CD4-positive, alpha-beta T cell treated with Interleukin-17A for 1 hour (primary cell): Measurements from ENCODE around the gene TTC12.

Source experiments
- DNase-seq: peaks from one replicate; pipeline ENCODE4 v3.0.0-alpha.2; 2020

TTC12 gene, protein sequence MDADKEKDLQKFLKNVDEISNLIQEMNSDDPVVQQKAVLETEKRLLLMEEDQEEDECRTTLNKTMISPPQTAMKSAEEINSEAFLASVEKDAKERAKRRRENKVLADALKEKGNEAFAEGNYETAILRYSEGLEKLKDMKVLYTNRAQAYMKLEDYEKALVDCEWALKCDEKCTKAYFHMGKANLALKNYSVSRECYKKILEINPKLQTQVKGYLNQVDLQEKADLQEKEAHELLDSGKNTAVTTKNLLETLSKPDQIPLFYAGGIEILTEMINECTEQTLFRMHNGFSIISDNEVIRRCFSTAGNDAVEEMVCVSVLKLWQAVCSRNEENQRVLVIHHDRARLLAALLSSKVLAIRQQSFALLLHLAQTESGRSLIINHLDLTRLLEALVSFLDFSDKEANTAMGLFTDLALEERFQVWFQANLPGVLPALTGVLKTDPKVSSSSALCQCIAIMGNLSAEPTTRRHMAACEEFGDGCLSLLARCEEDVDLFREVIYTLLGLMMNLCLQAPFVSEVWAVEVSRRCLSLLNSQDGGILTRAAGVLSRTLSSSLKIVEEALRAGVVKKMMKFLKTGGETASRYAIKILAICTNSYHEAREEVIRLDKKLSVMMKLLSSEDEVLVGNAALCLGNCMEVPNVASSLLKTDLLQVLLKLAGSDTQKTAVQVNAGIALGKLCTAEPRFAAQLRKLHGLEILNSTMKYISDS

DNA sequence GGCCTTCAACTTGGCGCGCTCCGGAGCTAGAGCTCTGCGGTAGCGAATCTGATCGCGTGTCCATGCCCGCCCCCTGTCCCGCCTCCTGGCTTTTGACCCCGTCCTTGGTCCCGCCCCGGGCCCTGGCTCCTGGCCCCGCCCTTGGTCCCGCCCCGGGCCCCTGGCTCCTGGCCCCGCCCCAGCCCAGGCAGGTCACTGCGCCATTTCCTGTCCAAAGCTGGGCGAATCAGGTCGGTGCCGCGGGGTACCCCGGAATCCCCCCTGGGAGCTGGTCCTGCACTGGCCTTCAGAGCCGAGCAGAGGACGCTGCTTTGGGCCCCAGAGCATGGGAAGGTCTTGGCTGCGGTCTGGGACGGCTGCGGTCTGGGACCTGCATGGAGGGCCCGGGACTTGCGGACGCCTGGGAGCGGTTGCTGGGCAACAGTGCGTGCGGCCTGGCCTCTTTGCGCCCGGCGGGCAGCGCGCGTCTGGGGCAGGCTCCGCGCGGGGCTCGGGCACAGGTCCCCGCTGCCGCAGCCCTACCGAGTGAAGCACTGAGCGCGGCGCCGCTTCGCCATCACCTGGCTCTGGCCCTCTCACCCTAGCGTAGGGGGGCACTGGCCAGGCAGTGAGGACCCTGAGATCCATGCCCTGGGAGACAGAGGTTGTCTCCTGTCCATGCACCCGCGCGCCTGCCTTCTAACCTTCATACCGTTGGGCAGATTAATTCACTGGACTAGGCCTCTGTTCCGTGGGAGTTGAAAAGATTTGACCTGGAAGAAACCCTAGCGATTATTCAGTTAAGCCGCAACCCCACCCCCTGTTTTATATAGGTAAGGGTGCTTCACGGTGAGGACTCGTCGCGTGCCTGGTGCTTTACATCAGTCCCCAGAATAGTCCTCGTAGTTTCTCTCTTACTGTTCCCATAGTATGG, at the start of gene TTC12:
TTC12 (plus strand) TSS at position 195 of the 913 bp plus-strand sequence. CDS start 1,675 bp downstream, outside the sequence.
- DNase-seq = peak; percentile 94

DNA sequence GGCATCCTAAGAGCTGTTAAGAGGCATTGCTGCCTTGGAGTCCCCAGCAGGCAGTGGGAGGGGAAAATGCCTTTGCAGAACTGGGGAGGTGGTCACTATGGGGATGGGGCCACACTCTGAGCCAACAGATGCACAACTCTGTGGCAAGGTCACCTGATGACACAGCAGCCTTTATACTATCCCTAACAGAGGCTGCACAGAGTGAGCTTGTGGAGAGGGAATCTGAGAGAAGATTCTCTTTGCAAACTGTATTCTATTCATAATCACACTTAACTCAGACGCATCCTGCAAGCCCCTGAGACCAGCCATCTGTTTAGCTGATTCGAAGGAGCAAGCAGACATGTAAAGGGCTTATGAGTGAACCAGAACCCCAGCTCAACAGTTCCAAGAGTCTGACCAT, 49.0 kb upstream of the TTC12 start:
- no peak for DNase-seq

DNA sequence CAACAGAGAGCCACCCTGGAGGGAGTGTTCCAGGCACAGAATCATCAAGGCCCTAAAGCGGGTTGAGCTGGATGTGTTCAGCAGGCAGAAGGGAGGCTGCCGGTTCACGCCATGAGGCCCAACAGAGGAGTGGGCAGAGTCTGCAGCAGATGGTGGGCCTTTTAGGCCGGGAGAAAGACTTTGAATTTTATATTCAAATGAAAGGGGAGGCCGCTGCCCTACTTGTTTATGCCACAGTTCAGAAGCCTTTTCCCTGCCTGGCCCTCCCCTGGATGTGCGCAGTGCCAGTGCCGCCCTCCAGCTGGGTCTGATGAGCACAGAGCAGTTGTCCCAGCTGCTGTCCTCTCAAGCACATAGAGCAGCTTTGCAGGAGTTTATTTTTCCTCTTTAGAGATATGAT, 46.9 kb upstream of the TTC12 start:
- no peak for DNase-seq

DNA sequence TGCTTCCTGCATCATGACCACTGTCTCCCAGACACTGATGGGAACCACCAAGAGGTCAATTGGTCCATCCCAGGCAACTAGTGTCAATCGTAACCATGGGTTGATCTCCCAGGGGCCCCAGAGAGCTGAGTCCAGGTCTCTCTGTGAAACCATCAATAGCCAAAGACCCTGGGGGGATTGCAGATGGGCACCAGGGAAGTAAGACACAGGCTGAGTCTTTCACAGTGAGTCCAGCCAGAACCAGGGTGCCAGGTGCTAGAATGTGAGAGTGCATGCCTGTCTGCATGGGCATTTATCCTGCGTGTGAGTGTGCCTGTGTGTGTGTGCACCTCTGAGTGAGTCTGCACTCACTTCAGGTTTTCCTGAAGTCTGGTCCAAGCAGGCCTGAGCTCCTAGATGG, 45.3 kb upstream of the TTC12 start:
- DNase-seq = no peak

DNA sequence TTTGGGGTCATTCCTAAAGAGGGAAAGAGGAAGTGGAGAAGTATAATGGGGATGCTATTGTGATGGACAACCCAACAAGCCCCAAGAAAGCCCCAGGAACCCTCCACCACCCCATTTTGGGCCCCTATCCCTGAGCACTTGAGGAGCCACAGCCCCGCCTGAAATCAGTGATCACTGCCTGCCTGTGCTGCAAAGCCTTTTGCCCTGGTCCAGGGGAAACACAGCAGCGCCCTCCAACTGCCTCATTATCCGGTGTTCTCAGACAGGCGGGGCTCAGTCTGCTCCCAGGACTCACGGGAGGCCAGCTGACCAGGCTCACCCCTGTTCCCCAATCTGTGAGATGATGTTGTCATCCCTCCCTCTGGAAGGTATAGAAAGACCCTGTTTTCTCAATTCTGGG, 44.7 kb upstream of the TTC12 start:
- DNase-seq = no peak

DNA sequence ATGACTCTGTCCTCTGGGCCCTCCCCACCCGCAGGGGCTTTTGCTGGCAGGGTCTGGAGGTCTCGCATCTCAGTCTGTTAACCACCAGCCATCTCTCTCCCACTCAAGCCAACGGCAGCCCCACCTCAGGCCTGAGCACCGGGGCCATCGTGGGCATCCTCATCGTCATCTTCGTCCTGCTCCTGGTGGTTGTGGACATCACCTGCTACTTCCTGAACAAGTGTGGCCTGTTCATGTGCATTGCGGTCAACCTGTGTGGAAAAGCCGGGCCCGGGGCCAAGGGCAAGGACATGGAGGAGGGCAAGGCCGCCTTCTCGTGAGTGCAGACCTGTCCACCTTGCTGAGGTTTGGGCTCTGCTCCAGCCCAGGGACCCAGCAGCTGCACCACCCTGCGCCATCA, 44.3 kb upstream of the TTC12 start:
- DNase-seq = no peak

DNA sequence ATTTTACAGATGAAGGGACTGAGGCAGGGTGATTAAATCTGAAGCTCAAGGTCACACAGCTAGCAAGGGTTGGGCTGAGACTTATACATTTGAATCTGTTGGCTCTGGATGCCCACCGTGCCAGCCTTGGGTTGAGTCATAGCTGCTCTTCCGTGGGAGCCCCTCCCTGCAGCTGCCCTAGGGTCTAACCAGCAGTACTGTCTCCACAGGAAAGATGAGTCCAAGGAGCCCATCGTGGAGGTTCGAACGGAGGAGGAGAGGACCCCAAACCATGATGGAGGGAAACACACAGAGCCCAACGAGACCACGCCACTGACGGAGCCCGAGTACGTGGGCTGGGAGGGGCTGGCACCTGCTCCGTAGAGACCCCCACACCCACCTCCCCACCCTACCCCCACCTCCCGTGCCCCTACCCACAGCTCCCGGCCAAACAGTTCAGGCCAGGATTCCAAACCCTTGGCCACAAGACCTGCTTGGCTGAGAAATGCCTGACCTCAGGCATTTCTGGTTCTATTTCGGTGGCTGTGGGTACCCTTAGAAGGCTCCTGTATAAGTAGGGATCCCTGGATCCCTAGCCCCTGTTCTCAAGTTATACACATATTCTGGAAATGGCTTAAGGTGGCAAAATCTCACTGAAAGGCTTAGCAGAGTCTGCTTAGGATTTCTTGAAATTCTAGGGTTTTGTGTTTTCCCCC, 42.7 kb upstream of the TTC12 start:
- no peak for DNase-seq

DNA sequence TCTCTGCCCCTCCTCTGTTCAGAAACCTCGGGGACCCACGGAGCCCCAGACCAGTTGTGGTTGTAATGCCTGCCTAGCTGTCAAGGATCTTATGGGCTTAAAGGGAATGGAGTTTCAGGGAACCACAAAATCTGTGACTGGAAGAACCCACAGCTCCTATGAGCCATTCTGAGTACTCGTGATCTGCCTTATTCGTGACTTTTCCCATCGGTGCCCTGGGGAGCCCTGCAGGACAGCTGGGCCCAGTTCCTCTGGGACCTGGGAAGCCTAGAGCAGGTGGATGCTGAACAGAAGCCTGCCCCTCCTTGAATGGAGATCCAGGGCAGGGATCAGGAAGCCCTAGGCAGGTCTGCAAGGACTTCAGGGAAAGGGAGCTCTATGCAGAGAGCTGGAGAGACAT, 42.1 kb upstream of the TTC12 start:
- DNase-seq = no peak

DNA sequence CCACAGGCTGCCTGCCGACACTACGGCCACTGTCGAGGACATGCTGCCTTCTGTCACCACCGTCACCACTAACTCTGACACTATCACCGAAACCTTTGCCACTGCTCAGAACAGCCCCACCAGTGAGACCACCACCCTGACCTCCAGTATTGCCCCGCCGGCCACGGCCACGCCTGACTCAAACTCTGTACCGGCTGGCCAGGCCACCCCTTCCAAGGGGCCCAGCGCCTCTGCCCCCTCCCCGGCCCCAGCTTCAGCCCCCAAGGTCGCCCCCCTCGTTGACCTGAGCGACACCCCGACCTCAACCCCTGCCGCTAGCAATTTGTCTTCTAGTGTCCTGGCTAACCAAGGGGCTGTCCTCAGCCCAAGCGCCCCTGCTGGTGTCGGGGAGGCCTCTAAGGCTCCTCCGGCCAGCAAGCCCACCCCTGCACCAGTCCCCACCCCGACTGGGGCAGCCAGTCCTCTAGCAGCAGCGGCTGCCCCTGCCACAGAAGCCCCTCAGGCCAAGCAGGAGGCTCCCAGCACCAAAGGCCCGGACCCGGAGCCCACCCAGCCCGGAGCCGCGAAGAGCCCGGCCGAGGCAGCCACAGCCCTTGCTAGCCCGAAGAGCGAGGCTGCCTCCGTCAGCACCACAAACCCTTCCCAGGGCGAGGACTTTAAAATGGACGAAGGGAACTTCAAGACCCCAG, 41.3 kb upstream of the TTC12 start:
- DNase-seq = no peak

DNA sequence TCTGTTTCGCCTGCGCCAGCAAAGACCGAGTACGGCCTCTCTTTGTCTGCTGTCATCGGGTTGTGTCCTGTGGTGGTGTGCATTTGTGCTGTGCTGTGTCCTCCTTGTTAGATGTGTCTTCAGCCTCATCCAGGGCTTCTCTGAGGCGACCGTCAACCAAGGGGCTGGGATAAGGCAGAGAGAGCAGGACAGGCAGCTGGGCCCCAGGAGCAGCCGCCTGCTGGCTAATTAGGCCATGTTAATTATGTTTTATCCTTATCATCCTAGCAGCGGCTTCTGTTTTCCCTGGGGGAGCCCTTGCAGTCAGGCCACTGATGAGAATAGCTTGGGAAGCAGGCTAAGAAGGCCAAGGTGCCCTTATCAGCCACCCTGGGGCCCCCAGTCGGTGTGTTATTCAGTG, 40.7 kb upstream of the TTC12 start:
- DNase-seq = no peak

DNA sequence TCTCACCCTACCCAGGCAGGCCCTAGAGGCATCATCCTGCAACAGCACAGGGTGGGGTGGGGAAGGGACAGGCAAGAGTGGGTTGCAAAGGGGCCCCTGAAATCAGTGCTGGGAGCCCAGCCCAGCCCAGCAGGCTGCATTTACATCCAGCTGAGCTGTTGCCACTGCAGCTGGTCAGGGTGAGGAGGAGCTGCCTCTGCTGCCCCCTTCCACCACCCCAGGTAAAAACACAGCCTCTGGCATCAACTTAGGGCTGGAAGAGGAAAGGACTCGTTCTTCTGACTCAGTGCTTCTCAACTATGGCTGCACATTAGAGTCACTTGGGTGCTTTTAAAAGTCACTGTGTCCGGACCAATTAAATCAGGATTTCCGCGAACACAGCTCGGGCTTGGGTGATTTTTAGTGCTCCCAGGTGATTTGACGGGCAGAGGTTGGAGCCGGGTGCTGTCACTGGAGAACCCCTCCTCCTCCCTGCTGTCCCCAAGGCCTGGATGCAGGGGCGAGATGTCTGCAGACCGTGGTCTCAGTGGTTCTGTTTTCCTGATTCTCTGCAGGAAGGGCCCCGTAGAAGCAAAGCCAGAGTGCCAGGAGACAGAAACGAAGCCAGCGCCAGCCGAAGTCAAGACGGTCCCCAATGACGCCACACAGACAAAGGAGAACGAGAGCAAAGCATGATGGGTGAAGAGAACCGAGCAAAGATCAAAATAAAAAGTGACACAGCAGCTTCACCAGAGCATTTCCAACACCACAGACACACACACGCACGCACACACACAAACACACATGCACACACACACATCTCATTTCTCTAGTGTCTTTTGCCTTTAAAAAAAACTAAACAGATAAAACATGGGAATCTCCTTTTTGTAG, 39.4 kb upstream of the TTC12 start:
- no peak for DNase-seq

DNA sequence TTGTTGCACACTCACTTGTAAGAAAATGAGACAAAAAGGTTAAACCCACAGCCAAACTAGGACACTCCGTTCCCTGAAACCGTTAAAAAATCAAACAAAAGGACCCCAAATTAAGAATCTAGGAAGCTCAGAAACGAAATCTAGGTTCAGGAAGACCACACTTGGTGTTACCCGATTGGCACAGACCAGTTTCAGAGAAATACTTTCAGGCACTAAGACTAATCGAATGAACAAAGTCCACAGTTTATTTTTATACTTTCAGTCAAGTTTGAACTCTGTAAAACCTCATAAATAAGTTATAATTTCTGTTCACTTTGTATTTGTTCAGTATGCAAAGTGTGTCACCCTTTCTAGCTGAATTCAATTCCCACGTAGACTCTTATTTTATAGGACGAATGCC, 38.8 kb upstream of the TTC12 start:
- DNase-seq = no peak

DNA sequence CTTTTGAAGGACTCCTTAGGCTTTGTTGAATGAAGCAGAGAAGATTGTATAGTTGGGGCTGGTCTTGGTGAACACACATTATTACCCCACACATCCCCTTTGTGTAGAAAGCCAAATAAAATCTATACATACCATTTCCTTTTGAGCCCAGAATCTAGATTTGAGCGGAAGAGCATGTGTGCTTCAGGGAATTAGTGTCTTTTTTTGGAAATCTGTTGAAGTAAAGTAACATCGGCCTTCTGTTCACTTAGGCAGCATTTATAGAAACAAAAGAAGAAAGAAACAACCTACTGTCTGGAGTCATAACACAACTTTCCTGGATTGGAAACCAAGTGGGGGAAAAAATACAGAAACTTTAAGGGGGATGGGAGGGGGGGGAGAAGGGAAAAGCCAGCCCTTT, 37.9 kb upstream of the TTC12 start:
- no peak for DNase-seq

DNA sequence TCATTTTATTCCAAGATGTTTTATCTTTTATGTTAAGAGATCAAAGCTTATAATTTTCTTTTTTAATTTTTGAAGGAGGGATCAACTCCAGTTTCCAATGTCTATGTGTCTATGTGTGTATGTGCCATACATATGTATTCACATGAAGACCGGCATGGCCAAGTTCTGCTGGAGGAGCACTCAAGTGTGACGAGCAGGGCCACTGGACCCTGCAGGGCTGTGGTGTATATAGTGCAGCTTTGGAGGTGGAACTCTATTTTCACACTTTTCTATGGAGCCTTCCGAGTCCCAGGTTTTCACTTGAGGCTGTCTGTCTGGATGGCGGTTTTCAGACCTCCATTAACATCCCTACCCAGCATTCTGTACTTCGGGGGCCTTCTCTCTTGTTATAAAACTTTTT, 36.5 kb upstream of the TTC12 start:
- no peak for DNase-seq

DNA sequence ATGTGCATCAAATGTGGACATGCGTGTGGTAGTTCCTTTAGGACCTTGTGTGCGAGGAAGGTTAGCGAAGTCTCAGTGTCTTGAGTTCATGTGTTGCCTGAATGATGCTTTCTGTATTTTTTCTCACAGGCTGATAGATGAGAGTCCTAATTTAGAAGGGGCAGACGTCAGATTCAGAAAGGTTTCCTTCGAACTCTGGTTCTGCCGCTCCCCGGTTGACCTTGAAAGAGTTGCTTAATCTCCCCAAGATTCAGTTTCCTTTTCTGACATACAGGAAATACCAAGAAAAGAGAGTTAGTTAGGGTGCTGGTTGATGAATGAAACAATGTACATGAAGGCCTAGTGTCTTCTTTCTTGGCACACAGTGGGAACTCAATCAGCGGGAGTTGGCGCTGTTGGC, 35.9 kb upstream of the TTC12 start:
- DNase-seq = no peak

DNA sequence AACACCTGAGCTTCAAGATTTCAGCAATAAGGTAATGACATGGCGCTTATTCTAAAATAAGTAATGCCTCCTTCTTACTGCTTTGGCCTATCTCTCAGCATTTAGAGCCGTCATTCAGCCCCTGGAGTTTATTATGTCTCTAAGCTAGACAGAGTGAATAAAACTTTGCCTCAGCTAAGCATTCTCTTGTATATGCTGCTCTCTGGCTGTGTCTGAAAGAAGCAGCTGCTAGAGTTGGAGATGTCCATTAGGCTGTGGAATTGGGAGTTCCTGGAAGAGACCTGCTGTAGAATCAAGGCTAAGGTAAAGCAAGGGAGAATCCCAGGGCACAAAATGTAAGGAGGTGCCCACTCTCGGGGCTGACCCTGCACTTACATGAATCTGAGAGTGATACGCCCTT, 35.5 kb upstream of the TTC12 start:
- no peak for DNase-seq

DNA sequence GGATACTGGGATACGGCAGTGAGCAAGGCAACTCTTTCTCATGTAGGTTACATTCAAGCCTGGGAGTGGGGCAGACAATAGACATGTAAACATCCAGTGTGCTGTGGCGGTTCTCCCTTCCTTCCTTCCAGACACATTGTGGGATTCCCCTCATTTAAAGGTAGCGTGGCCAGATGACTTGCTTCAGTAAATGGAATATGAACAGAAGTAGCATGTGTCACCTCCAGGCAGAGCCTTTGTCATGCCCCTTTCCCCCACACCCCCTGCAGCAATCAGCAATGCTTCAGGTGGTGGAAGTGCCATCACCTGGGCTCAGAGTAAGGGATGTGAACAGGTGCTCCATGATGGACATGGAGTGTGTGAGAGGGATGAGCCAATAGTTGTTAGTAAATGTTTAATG, 34.8 kb upstream of the TTC12 start:
- no peak for DNase-seq

DNA sequence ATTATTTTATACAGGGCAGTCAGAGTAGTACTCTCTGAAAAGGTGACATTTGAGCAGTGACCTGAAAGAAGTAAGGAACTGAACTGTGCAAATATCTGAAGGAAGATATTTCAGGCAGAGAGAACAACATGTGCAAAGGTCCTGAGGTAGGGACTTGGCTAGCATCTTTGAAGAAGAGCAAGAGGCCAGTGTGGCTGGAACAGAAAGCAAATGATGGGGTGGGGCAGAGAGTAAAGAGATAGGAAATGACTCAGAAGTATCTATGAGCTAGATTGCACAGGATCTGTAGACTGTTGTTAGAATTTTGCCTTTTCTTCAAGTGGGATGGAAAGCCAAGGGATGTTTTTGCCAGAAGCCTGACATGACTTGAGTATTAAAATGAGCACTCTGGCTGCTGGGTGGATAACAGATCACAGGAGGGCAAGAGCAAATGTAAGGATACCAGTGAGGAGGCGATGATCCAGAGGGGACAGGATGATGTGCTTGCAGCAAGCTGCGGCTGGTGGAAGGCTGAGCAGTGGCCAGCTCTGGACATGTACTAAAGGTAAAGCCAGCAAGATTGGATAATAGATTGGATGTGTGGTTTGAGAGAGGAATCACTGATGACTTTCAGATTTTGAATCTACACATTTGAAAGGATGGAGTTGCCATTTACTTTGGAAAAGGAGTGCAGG, 33.2 kb upstream of the TTC12 start:
- no peak for DNase-seq

DNA sequence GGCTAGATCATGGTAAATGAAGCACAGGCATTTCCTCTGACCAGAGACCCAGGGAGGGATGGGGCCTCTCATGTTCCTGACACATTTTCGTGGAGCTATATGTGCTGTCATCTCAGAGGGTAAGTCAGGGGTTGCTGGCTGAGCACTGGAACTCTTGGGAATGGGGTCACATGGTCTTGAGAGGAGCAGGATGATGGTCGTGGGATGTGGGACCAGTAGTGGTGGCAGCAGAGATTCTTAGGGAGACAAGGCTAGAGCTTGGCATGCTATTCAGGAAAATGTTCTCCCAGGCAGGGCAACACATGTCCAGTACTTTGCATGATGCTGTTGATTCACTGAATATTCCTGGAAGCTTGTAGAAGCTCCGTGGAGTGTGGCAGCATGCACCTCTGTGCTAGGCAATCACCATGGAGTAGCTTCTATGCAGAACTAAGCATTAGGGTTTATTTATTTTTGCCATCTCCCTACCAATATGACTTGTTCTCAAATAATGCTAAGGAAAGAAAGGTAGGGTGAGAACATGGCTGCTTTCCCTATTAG, 31.4 kb upstream of the TTC12 start:
- no peak for DNase-seq

DNA sequence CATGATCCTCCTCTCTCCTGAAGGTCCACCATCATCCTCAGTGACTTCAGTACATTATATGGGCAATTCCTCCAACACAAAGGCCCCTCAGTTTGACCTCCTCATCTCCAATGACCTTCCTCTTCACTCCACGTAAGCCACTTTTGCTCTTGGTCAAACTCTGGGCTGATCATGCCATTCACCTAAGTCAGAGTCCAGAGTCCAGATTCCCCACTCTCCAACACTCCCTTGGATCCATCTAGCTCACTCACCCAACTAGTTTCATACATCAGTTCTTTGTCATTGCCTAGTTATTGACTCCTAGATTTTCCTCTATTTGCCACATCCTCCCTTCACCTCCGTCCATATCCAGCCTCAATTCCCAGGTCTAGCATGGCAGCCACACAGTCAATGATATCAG, 30.5 kb upstream of the TTC12 start:
- DNase-seq = no peak
